NCI-H2107 treated with DMSO at 0.1 percent for 48 hours (cell line): ENCODE measurements around the gene GNE.
"Not testable (repeated sequence)": the region's sequence is repeated elsewhere in the genome, so short reads cannot be mapped to it uniquely, and the experiment has no call there.

ENCODE experiments used
- DNase-seq: peaks from one replicate; lab custom pipeline; 2025; ENCODE audit not compliant: unreplicated experiment; lab: John Stamatoyannopoulos, UW

Gene GNE

DNA sequence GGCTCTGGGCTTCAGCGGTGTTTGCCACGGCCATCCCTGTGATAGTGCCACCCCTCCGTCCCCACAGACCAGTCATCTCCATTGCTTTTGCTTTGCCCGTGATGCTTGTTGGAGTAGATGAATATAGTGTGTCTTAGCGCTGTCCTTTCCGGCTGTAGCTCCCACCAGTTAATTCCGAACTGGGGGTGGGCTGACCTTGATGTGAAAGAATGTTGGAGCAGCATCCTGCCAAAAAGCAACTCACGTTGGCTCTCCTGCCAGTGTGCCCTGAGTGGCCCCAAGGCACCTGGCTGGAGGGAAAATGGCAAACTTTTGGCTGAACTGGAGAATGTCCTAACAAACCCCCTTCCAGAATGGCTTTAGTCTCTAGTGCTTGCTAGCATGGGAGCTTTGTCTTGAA lies 47.5 kb downstream of the GNE start:
- DNase-seq, result no peak

DNA sequence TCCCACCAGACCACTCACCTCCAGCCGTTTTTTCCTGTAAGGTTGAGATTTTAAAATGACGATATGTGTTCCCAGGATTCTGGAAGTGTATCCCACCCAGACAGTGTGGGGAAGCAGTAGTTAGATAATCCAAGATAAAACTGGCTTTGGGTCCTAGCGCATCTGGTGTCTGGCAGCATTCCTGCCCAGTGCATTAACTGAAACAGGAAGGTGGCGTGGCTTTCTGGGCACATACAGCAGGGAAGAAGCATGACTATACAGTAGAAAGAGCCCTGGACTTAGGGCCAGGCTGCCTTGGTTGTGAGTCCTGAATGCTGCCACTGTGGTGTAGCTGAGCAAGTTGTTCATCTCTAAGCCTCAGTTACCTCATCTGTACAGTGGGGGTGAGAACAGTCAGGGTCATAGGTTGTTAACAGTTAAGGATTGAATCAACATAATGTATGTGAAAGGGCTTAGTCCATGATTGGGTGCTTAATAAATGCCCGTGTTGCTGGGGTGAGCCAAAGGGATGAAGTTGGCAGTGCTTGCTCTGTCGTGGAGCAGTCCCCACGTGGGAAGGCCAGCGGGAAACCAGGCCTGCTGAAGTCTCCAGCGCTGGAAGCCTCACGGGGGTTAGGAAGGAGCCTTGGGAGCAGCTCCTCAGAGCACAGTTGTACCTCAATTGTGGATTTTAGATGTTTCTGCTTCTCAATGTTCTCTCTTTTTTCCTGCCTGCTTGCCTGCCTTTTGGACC lies 49.6 kb downstream of the GNE start:
- DNase-seq, result no peak

DNA sequence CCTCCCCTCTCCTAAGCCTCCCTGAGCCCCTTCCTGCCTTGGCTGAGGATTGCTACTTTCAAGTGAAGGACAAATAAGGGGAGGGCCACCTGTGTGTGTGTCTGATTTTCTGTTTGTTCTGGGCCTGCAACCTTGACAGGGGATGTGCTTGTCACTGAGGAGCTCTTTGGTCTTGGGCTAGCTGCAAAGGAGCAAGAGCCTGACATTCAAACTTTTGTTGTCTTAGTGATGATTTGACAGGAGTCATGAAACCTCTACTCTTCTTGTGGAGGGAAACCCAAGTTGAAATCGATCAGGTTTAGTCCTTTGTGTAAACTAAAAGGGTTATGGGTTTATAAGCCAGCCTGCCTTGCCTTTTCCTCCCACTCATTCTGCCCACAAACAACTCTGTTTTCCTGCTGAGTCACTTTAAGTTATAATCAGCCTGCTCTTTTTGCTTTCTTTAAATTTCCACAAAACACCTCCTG lies 50.7 kb downstream of the GNE start:
- DNase-seq, result no peak

DNA sequence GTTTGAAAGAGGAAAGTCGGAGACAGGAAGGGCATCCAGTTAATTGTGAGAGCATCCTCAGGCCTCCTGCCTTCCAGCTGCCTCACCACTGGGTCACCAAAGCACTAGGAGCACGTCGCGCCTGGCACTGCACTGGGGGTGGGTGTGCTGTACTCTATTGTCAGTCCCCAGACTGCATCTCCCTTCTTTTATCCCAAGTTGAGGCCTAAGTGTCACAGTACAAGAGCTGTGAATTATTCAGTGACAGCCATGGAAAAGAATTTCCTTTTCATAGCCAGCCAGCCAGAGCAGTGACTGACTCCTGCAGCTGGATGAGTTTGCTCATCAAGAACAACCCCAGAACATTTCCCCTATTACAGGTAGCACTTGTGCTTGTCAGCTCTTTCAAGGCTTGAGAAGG lies 51.2 kb downstream of the GNE start:
- no peak for DNase-seq

GRCh38 chr9:36204906-36205547 lies 53.2 kb downstream of the GNE start:
- DNase-seq, result no peak

DNA sequence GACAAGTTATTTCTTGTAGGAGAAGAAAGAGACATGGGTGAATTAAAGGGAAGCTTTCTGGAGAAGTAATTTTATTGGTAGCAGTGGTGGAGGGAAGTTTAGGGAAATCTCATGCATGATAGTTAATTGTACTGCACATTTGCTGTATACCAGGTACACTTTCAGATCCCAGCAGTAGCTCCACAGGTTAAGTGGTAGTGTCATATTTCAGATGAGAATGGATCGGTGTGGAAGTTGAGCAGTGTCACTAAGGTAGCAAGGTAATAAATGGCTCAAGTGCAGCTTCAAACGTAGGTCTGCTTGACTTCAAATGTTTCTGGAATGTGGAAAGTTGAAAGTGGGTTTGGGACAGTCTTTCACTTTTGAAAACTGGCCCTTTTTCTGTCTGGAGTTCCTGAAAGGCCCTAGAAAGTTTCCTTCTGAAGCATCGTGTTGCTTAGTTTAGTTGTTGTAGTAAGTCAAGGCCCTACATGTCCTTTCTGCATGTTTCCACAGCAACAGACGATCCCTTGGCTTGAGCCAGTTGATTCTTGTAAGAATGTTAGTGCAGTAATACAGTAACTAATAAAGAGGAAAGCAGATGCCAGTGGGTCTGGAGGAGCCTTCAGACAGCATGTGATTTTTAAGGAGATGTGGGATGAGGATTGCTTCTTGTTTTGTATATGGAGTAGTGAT lies 63.8 kb downstream of the GNE start:
- peak; percentile 89 for DNase-seq

DNA sequence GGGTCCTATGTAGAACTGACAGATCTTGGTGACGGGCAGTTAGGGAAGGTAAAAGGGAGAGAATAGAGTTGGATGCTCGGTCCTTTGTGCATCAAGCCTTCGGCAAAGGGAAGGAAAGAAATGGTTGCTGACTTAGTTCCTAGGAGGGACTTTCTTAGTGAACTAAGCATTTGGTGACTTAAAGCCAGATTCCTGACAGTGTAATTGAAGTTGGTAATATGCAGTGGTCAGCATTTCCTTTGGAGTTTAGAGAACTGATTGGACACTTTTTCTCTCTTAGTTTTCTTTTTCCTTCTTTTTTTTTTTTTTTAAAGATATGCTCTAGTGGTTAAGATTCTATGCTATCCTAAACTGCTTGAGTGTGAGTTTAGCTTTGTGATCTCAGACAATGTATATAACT lies 65.2 kb downstream of the GNE start:
- DNase-seq, result no peak

- no peak for DNase-seq
Observed at GRCh38 chr9:36192196-36192595, 66.1 kb downstream of the GNE start.

- no peak for DNase-seq
Observed at GRCh38 chr9:36191686-36192085, 66.6 kb downstream of the GNE start.

DNA sequence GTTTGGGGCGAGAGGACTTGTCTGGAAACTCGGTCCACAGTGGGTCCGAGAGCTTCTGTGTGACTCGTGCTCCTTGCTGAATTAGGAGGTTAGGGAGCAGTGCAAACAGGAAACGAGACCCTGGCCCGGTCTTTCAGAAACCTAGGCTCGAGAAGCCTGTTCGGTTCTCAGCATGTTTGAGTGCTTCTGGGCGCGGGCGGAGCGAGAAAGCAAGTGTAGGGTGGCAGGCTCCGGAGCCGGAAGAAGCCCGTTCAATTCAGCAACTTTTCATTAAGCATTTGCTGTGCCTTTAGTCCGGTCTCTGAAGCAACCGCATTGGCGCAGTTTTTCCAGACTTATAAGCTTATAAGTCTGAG lies 67.0 kb downstream of the GNE start:
- DNase-seq, result no peak

DNA sequence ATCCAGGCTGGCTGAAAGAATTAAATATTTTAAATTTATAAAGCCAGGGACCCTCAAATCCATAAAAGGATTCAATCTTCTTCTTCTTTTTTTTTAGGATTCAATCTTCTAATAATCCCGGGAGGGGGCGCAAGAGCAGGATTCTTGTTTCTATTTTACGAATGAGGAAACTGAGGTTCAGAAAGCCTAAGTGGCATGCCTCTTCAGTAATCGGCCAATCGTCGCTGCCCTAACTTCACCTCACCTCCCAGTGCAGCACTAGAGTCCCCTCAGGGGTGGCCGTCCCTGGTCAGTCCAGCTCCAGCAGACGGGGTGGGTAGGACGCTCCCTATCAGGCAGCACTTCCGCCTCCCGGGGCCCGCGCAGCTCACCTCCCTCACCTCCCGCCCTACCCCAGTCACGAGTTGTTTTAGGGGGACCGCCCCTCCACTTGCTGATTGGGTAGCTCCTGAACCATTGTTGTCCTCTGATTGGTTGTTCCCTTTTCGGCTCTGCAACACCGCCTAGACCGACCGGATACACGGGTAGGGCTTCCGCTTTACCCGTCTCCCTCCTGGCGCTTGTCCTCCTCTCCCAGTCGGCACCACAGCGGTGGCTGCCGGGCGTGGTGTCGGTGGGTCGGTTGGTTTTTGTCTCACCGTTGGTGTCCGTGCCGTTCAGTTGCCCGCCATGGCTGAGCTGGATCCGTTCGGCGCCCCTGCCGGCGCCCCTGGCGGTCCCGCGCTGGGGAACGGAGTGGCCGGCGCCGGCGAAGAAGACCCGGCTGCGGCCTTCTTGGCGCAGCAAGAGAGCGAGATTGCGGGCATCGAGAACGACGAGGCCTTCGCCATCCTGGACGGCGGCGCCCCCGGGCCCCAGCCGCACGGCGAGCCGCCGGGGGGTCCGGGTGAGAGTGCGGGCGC lies 67.6 kb downstream of the GNE start, which contains the start of gene CLTA:
Gene CLTA, plus strand, starts transcription at position 534 of the 902 bp plus-strand sequence. Its CDS starts 136 bp downstream, at position 670.
- DNase-seq, result peak; percentile 97

DNA sequence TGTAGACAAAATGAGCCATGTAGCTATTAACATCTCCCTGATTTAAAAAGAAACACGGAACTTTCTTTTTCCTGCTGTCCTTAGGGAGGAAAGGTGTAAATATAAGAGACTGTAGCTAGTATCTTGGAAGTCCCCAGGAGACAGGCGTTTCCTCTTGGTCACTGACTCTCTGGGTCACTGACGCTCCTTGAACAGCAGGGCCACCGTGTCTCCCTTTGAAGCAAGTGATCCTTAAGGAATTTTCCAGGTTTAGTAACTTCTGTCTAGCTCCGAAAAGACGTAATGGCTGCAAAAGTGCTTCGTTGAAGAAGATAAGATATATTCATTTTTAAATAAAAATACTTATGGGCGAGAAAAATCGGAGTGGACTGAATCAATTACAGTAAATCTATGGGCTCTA lies 68.3 kb downstream of the GNE start:
- DNase-seq, result no peak

DNA sequence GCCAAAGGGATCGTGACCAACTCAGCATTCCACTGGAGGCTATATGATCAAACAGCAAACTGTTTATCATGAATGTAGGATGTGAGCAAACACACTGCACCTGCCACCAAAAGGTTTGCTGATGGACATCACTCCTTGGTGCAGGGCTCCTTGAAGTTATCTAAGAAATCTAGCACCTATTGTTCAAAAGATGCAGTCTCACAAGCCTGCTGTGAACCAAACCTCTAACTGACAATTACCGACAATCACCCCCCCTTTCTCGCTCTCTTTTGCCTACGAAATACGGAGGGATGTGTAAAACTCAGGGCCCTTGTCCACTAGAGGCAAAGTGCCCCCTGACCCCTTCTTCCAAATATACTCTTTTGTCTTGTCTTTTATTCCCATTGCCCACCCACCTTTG lies 70.0 kb downstream of the GNE start:
- DNase-seq, result no peak

DNA sequence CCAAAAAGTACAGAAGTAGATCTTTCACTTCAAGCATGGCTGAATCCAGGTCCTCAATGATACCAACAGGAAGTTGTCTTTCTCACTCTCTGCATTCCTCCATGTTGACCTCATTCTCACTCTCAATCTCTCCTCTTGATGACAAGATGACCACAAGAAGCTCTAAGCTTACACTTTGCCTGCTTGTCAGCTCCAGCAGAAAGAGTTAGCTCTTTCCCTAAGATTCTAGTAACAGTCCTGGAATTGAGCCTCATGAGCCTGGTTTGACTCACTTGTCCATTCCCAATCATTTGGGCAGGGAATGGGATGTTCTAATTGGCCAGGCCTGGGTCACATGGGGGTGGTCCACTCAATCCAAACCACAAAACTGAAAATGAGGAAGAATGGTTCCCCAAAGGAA lies 70.8 kb downstream of the GNE start:
- DNase-seq, result no peak

DNA sequence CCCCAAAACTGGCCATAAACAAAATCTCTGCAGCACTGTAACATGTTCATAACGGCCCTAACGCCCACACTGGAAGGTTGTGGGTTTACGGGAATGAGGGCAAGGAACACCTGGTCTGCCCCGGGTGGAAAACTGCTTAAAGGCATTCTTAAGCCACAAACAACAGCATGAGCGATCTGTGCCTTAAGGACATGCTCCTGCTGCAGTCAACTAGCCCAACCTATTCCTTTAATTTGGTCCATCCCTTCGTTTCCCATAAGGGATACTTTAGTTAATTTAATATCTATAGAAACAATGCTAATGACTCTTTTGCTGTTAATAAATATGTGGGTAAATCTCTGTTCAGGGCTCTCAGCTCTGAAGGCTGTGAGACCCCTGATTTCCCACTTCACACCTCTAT lies 78.0 kb downstream of the GNE start:
- not testable (repeated sequence) for DNase-seq

GRCh38 chr9:36177571-36177970 lies 80.7 kb downstream of the GNE start:
- no peak for DNase-seq

GRCh38 chr9:36176496-36176895 lies 81.8 kb downstream of the GNE start:
- DNase-seq, result not testable (repeated sequence)

GRCh38 chr9:36175209-36175608 lies 83.0 kb downstream of the GNE start:
- not testable (repeated sequence) for DNase-seq

- no peak for DNase-seq
Observed at GRCh38 chr9:36174731-36175130, 83.5 kb downstream of the GNE start.

GRCh38 chr9:36174271-36174670 lies 84.0 kb downstream of the GNE start:
- no peak for DNase-seq

DNA sequence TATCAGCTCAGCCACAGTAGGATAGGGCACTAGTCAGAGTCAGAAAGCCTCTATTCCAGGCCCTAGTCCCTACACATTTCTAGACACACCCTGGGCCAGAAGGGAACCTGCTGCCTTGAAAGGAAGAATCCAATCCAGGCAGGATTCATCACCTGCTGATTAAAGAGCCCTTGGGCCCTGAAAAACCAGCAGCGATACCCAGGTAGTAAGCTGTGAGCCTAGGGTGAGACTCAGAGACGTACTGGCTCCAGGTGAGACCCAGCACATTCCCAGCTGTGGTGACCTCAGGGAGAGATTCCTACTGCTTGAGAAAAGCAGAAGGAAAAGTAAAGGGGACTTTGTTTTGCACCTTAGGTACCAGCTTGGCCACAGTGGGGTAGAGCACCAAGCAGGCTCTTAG lies 84.4 kb downstream of the GNE start:
- no peak for DNase-seq
